ENCODE results near the gene ARV1.
"Not testable (repeated sequence)": the region's sequence is repeated elsewhere in the genome, so short reads cannot be mapped to it uniquely, and the experiment has no call there.

Gene ARV1

GRCh38 chr1:231045286-231045685, 66.4 kb downstream of the ARV1 start:
- no peak overlapping the region for H3K4me3 ChIP-seq (ENCODE audit: low read depth, low read length)
- no peak for DNase-seq (ENCODE audit: low read depth)
- TF ChIP-seq MYC (IDR thresholded peaks at IDR 0.05; ENCODE audit: low read depth, low read length) (no peak), CTCF (IDR thresholded peaks at IDR 0.05; ENCODE audit: low read depth, low read length) (no peak), MAX (IDR thresholded peaks at IDR 0.05; ENCODE audit: low read depth, low read length) (no peak), POLR2A (IDR thresholded peaks at IDR 0.05; ENCODE audit: extremely low read depth, insufficient read length) (no peak)

GRCh38 chr1:231045921-231046729, 67.2 kb downstream of the ARV1 start:
- not testable (repeated sequence) for DNase-seq (ENCODE audit: low read depth); H3K4me3 ChIP-seq (ENCODE audit: low read depth, low read length)

GRCh38 chr1:231046730-231047395, 68.0 kb downstream of the ARV1 start:
- H3K4me3 ChIP-seq (ENCODE audit: low read depth, low read length): no peak overlapping the region
- no peak for TF ChIP-seq CTCF (IDR thresholded peaks at IDR 0.05; ENCODE audit: low read depth, low read length)
- TF ChIP-seq MAX (IDR thresholded peaks at IDR 0.05; ENCODE audit: low read depth, low read length): no peak
- no peak for TF ChIP-seq POLR2A (IDR thresholded peaks at IDR 0.05; ENCODE audit: extremely low read depth, insufficient read length)
- TF ChIP-seq MYC (IDR thresholded peaks at IDR 0.05; ENCODE audit: low read depth, low read length): no peak
- DNase-seq (ENCODE audit: low read depth): no peak

GRCh38 chr1:231047529-231047928, 68.6 kb downstream of the ARV1 start:
- H3K4me3 ChIP-seq (ENCODE audit: low read depth, low read length): not testable (repeated sequence)

GRCh38 chr1:231048419-231048818, 69.5 kb downstream of the ARV1 start:
- not testable (repeated sequence) for H3K4me3 ChIP-seq (ENCODE audit: low read depth, low read length); DNase-seq (ENCODE audit: low read depth)

More at GRCh38 chr1:231047529-231047928, 68.6 kb downstream of the ARV1 start:
- DNase-seq (ENCODE audit: low read depth): not testable (repeated sequence)

- no peak overlapping the region for H3K4me3 ChIP-seq (ENCODE audit: low read depth, low read length)
- DNase-seq (ENCODE audit: low read depth): peak; percentile 21
- TF ChIP-seq POLR2A (IDR thresholded peaks at IDR 0.05; ENCODE audit: extremely low read depth, insufficient read length) (no peak), MAX (IDR thresholded peaks at IDR 0.05; ENCODE audit: low read depth, low read length) (no peak), CTCF (IDR thresholded peaks at IDR 0.05; ENCODE audit: low read depth, low read length) (no peak), MYC (IDR thresholded peaks at IDR 0.05; ENCODE audit: low read depth, low read length) (no peak)
Measured at GRCh38 chr1:231049121-231049979, 70.5 kb downstream of the ARV1 start.
